HG03460 (cell line): ENCODE data around the gene PAX5.

ENCODE experiments used
- ATAC-seq: cut with Tn5 transposase; IDR thresholded peaks from one replicate; pipeline ENCODE4 v1.9.1; 2021; ENCODE audit not compliant: unreplicated experiment

Gene PAX5

DNA sequence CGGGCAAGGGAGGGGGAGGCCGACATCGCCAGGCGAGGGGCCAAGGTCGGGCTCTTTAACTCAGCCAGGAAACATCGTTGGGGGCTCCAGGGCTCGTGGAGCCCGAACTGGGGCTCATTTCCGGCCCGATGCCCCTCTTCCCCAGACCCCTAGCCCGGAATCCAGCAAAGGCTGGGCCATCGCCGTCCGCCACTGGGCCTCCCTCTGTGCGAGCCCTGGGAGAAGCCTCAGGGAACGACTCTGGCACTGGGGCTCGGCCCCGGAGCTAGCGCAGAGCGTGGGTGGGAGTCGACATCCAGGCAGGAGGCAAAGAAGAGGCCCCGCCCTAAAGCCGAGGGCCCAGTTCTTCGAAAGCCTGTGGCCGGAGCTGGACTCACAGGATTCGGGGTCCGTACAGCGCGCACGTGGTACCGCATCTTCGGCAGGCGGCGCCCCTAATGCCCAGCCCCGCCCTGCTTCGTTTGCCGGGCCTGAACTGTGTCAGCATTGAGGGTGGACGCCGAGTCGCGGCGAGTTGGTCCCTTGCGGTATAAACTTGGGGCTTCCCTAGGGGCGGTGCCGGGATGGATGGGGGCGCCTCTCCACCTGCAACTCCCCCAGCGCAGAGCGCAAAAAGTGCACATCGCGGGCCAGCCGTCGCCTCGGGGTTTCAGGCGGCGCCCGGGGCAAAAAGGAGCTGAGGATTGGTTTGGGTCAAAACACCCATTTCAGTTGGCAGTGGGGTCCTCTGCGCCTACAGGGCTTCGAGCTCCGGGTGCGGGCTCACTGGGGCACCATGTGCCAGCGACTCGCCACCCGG lies 3.6 kb upstream of the PAX5 start:
- ATAC-seq: no peak

DNA sequence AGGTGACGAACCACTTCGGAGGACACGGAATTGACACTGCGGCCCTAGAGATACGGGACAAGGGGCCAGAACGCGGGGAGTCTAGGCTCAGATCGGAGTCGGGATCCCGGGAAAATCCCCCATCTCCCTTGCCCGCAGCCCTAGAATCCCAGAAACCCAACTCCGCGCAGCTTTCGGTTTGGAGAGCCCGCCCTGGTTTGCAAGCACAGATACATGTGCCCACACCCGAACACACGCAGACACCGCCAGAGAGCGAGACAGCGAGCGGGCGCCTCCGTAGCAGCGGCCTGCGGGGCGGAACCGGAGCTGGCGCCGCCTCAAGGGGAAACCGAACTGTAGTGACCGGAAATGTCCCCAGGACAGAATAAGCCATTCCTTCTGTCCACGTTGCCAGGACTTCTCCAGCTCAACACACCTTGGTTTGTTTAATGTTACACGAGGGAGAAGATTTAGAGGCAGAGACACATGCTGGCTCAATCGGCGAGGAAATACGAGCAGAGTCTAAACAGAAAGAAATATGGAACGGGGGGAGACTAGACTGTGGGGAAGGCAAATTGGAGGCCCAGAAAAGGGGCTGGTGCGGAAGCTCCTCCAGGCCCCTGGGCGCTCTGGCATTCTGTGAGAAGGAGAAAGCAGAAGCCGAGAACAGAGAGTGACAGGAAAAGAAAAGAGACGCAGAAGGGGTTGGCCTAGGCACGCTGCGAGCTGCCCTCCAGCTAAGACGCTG lies 2.9 kb upstream of the PAX5 start:
- ATAC-seq: no peak

DNA sequence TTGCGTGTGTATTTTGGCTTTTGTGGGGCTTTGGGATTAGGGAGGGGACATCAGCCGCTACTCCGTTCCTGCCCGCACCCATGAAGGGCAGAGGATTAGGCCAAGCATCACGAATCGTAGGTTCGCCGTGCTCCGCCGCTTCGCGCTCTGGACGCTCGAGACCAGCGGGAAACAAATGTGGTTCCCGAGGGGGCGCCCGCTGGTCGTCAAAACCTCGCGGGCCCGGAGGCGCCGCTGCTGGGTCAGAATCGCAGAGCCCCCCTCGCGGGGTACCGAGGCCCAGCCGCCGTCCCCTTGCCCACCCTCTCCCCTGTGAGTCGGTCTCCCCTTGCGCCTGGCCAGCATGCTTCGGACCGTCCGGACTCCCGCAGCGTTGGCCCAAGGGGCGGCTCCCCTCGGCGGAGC lies 2.3 kb upstream of the PAX5 start:
- no peak for ATAC-seq

DNA sequence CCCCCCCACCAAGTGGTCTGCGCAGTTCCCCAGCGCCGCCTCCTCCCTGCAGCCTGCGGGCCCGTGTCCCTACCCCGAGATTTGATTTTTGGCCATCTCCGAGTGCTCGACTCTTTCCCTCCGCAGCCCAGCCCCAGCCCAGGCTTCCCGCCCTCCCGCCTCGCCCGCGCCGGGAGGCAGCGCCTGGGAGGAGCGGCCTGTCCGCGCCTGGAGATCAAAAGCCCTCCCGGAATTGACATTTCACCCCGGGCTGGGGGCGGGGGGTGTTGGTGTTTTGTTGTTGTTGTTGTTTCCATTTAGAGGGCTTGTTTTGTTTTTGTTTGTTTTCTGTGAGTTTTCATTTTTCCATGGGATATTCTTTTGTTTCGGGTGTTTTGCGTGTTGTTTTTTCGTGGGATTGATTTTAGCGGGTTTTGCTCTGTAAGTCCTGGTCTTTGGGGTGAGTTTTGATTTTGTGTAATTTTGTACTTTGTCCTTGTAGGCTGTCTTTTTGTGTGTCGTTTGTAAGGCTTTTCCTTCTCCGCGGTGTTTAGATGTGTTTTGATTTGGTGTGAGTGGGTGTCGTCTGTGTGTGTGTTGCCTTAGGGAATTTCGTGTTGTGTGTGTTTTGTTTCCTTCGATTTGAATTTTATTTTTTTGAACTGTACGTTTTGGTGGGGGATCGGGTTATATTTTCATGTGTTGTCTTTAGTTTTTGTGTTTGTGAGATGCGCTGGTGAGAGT lies 1.7 kb upstream of the PAX5 start:
- no peak for ATAC-seq

DNA sequence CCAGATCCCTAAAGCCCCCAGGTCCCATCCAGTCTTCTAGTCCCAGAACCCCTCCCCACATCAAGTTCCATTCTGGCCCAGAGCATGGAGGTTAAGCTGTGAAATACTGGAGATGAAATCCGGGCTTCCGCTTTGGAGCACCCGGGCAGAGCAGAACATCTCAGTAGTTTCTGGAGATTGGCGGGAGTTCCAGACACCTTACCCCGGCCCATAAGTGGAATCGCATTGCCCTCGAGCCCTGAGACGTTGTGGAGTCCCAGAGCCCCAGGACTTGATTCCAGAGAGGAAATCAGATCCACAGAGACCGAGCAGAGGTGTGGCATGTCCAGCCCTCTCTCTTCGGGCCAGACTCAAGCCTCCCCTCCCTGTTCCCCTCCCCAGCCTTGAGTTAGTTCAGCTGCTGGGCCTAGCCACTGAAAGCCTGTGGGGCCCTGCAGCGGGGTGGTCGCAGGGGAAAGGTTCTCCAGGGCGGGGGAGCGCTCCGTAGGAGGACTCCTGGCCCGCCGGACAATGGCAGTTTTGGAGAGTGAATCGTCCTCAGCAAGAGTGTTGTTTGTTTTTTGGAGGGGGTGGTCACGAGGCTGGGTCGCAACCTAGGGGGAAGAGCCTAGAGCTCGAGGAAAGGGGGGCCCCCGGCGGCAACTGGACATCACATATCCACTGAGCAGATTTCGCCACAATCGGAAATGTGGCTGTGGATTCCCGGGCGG lies 1.0 kb upstream of the PAX5 start:
- ATAC-seq: no peak

DNA sequence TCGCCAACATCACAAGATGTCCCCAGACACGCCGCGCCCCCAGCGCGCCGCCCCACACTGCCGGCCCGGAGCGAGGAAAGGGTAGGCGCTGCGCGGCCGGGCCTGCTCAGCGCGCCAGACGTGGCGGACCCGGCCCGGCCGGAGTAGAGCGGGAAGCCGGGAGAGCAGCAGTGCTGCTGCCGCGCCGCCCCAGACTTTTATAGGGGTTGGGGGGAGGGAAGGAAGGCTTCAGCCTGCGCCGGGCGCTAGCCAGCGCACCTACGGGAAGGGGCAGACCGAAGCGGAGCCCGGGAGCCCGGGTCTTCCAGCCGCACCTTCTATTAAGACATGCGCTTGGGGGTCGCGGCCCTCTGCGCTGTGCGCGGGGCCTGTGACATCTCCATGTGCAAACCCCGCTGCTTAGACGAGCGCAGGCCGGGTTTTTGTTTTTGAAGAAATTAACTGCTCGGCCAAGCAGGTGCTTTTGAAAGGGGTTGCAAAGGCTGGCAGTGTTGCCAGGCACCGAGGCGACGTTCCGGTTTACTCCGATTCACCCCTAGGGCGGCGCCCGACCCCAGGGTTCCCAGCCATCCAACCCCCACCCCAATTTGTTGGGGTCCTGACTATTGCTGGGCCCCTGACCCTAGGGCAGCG lies 353 bp upstream of the PAX5 start:
- peak; percentile 17 for ATAC-seq

DNA sequence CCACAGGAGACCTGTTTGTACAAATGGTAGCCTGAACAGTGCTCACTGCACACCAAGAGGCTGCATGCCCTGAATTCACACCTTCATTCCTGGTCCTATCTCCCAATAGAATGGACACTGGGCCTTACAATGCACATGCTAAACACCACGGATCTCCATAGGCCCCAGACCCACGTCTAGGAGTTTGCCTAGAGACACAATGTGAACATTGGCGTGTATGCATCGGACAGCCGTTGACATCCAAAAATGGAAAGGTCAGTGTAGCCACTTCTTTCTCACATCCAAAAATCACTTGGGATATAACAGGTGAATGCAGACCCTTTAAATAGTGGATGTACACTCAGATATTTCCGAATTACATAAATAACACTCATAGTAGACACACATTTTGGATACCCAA lies 927 bp downstream of the PAX5 start:
- no peak for ATAC-seq

DNA sequence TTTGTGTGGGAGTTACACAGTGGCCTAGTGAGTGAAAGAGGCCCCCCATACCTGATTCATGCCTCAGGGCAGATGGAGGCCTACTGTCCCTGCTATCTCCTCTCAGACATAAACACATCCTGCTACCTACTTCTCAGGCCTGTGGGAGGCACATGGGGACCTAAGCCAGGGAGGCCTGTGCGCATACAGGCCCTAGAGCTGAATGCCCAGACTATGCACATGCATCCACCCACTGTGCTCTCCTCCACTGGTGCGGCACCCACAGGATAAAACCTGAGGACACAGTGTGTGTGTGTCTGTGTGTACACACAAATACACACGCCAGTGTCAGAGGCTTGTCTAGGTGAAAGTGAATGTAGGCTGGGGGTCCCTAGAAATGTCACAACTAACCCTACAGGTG lies 1.4 kb downstream of the PAX5 start:
- no peak for ATAC-seq

DNA sequence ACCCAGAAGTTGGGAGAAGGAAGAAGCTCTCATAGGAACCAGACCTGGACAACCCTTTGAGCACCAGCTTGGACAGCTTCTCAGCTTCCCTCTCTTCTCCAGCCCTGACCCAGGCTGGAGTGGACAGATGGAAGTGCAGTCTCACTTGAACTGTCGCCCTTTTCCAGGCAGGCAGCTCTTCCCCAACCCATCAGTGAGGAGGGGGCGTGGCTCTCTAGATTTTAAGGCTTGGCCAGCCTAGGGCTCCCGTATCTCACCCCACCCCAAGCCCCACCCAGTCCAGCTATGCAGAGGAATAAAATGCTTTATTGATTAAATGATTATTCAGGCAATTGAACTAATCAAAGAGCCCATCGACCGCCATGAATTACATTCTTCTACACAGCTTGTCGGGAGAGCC lies 2.2 kb downstream of the PAX5 start:
- ATAC-seq: no peak

DNA sequence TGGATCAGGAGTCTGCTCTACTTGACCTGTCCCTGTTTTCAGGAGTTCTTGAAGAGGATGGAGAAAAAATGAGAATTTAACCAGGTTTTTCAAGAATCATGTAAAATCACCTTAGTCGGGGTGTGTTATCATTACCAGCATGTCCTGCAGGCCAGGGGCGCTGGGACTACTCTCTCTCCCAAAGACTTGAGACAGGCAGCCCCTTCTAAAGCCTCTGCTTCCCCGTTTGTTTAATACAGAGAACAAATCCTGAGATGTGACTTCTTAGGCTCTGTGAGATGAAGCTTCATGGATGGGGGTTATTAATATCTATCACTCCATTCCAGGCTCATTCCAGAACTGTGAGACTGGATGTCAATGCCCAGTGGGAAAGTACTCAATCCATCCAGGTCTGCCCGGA lies 3.0 kb downstream of the PAX5 start:
- no peak for ATAC-seq

DNA sequence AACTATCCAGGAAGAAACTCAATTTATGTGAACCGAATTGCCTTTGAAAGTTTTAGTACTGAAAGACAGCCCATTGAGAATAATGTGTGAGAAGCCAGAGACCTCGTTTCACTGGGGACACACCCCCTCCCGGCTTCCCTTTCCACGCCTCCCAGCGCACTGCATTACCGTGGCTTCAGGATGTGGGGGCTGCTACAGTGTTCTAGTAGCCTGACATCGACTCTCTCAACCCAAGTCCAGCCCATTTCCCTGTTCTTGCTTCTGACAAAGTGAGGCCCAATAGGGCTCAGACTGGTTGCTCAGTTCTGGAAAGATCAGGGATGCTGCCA lies 3.5 kb downstream of the PAX5 start:
- ATAC-seq: peak; percentile 19

DNA sequence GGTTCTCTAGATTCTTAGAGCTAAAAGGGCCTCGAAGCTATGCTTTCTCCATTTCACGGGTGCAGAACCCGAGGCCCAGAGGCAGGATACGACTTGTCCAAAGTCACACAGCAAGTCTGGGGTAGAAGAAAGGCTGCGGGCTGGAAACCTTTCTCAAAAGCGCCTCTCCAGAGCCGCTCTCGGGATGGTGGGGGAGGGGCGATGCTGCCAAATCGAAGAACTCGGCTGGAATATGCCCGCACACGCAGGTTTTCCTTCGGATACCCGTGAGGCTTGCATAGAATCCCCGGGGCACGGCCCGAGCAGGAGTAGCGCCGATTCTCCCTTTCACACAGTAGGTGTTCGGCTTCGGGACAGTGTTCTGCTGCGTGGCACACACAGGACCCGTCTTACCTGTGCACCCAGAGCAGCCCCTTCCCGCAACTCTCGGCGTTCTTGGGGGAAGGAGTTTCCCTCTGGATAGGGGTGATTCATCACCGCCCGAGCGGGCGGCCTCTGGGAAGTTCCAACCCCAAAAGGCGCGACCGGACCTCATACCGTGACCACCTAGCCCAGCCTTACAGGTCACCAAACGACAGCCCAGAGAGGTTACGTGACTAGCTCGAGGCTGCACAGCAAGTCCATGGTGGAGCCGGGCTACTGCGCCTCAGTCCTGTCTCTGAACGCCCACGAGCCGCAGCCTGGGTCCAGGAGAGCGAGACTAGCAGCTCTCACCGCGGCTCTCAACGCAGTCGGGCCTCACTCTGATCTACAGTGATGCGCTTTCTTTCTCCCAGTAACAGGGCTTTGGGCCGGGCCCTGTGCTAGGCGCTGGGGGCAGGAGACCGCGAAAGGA lies 4.1 kb downstream of the PAX5 start:
- ATAC-seq: peak; percentile 0

DNA sequence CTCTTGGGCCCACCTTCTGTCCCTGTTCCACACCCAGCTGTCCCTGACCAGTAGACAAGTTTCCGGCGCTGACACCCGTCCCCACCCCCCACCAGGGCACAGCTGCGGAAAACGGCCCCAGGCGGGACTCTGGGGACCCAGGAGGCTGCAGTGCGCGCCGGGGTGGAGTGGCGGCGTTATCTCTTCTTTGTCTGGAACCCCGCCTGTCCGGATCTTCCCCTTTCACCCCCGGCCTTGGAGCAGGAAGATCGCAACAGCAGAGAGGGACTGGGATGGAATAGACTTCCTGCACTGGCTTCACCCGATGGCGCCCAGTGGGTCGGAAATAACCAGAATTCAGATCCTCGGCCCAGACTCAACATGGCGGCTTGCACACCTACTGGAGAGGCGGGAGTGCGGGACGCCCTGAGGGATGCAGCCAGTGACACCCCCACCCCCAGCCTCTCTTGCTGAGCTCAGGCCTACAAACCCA lies 4.7 kb downstream of the PAX5 start:
- ATAC-seq: no peak

DNA sequence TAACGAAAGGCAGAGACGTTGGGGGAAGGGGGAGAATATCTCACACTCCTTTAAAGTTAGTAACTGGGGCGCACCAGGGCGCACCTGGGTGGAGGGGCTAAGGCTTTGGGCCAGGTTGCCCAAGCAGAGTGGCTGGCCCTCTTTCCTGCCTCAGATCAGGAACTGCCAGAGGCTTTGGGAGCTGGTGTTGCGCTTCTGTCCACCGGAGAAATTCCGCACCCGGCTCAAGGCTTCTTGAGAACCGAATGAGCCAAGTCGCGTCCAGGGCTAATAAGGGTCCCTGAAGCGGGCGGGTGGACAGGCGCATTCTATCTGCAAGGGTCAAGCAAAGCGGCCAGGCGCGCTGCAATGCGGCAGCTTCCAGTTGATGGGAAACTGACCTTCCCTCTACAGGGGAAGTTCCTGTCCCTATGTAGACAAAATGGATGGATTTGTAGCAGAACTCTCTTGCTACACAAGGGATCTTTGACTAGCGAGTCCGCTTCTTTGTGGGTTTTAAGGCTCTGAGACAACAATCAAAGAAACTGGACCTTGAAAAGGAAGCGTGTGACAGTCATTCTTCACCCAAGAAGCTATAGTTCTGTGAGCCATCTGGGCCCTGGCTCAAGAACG lies 5.5 kb downstream of the PAX5 start:
- no peak for ATAC-seq

DNA sequence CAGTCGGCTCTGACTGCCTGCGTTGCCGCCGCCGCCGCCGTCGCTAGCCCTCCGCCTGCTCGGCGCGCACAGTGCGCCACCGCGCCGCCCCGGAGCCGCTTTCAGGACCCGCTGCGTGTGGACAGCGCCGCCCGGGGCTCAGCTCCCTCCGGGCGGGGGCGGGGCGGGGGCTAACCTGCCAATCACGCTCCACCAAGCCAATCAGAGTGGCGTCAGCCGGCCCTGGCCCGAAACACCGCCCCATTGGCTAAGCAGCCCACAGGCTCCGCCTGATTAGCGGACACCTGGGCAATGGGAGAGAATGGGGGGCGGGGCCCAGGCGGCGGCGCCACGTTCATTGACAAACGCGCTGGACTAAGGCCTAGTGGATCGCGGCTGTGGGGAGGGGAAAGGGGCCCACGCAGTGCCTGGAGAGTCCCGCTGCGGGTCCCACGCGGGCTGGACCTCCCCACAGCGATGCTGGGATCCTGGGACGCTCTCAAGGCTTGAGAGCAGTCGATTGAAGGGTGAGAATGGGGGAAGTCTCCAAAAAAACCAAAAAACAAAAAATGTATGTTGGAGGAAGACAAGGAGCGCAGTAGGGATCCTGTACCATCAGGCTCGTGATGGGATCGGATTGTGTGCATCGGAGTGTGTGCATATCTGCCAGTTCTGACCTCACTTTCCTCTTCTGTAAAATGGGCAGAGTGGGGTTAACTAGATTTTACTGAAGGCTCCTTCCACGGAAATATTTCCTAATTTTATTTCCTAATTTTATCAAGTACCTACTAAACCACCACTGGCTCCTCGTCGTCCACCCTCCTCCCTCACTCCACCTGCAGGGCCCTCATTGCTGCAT lies 6.3 kb downstream of the PAX5 start:
- ATAC-seq: peak; percentile 65

DNA sequence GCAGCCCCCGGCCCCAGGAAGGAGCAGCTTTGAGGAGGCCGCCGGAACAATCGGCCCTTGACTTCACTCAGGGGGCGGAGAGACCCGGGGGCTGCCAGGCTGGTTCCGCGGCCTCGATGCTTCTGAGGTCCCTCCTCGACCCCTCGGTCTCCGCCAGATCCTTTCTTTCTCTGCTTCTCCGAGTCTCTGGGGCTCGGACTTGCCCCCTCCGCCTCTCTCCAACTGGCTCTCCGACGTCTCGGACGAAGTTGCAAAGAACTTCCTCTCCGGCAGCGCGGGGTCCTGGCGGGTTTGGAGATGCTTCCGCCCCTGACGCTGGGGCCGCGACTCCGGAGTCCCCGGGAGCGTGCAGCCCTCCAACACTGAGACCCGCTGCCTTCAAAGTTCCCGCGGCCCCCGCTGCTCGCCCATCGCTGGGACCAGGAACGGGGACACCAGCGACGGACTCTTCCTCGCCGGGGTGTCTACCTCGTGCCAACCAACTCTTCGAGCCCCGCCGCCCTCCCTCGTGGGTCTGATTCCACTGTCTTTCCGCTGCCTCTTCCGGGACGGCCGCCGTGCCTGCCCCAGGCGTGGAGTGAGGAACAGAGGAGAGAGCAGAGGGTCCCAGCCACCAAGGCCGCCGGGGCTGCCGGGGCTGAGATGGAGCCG lies 7.0 kb downstream of the PAX5 start:
- peak; percentile 3 for ATAC-seq

DNA sequence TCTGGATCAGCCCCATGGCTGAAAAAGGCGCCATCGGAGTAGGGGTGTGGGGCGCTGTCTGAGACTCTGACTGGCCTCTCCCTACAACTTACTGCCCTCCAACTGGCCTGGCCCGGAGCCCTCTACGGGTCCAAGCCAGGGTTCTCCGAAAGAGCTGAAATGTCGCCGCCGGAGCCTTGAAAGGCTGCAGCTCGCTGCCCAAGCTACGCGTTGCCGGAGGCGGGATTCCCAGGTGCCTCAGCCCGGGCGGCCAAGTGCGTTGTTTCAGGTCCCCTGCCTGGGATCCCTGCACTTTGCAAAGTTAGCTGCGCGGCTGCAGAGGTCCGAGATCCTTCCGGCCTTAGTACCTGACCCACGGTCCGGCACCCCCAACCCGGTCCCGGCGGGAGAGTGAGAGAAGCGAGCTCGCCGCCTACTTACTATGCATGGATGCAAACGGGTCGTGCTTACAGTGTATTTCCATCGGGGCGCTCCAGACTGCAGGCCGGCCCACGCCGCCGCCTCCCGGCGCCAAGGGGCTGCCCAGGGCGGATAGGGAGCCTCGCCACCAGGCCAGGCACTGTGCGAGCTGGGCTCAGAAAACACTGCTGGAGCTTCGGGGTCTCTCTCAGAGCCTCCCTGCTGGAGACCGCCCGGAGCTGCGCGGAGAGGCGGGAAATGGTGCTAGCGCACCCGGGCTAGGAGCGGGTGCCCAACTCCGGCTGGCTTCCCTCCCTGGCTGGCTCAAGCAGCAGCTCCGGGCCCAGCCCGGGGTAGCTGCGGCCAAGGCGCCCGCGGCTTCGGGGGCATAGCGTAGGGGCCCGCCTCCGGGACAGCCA lies 7.7 kb downstream of the PAX5 start:
- no peak for ATAC-seq

DNA sequence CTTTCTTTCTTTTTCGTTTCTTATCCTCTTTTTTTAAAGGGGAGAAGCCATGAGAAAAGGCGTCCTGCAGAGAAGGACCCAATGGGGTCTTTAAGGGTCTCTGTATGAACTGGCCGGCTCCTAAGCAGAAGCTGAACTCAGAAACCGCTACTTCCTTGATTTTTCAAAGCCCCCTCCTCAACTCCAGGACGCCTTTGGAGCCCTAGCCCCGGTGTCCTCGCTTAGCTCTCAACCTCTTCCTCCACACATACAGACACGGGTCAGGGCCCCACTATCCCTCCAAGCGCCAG lies 8.3 kb downstream of the PAX5 start:
- ATAC-seq: no peak
